NCI-H2196 (cell line): ENCODE data around the gene PCTP.

Experiments
- DNase-seq: peaks from one replicate; lab custom pipeline; 2025; ENCODE audit not compliant: unreplicated experiment; lab: John Stamatoyannopoulos, UW

PCTP gene

DNA sequence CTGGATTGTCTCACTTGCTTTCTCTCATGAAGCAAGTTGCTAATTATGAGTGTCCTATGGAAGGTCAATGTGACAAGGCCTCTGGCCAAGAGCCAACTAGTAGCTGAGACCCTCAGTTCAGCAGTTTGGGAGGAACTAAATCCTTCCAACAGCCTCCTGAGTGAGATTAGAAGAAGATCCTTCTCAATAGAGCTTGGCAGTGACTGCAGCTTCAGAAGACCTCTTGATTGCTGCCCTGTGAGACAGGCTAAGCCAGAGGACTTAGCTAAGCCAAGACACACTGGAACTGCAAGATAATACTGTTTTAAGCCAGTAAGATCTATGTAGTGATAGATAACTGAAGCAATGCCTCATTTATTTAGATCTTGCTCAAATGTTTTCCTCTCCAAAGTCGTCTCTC, 34.3 kb downstream of the PCTP start:
- DNase-seq: no peak

- DNase-seq: no peak
These were observed 42.4 kb downstream of the PCTP start for GRCh38 chr17:55793272-55793671.

DNA sequence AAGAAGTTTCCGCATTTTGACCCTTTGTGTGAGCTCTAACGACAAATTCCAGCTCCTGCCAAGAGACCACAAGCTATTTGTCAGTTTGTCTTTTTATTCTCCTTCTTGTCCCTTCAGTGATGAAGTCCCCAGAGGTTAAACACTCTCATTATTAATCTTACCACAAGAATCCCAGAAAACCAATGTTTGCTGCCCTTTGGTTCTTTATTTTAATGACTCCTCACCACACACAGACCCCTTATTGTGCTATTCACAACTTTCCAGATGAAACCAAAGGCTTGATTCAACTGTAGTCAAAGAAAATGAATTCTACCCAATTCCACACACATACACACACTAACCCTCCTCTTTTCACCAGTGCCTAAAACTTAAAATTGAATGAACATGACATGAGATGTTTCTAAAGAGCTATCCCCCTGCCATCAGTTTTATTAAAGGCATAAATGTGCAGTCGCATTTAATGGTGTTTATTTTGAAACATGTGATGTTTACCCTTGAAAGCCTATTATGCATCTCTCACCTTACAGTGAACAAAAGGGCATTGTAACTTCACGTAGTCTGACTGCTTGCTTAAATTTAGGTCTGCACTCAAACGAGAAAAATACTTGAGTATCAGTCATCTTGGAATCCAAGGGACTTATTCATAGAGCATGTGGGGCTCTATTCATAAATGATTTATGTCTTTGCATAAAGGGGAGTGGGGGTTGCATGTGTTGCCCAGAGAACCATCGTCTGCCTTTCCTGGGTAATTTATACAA, 44.1 kb downstream of the PCTP start:
- no peak for DNase-seq

- no peak for DNase-seq
These were observed 56.1 kb downstream of the PCTP start for GRCh38 chr17:55806745-55807495.

DNA sequence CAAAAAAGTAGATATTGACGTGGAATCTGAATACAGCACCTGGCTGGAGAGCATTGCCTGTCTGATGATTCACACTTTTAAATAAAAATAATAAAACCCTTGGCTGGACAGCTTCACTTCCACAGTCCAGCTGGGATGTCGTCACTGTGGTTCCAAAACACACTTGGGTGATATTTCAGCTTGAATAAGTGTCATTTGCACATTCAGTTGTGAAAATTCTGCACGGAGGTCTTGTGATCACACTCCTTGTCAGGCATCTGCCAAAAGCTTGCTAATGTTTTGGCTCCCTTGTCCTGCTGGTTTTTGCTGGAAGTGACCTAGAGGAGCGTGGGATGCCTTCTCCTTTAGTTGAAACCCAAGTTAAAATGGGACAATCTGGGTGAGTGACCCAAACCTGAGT, 60.7 kb downstream of the PCTP start:
- no peak for DNase-seq

DNA sequence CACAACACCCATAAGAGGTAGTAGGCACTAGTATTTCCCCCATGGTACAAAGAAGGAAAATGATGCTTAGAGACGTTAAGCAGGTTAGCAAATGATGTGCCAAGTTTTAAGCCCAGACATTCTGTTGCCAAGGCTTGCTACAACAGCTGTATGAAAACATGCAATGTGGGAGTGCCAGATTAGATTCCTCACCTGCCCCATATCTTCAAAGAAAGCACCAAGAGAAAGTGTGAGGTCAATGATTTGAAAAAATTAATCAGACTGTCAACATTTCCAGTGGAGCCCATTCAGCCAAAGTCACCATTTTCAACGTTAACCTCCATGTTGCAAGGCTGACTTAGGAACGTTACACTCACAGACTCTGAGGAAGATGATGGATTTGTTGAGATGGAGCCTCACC, 61.5 kb downstream of the PCTP start:
- DNase-seq: no peak

DNA sequence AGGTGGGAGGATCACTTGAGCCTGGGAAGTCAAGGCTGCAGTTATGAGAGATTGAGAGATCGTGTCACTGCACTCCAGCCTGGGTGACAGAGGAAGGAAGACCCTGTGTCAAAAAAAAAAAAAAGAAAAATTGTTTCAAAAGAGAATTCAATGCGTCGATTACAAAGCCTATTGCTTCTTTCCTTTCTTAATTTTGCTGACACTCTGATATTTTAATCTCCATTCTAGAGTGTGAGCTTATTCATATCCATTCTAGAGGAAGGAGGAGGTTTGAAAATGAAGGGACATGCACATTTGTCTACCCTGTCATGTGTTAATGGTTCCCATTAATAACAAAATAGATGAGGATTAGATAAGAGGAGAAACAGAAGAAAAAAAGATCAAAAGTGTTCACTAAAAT, 63.1 kb downstream of the PCTP start:
- DNase-seq: no peak

DNA sequence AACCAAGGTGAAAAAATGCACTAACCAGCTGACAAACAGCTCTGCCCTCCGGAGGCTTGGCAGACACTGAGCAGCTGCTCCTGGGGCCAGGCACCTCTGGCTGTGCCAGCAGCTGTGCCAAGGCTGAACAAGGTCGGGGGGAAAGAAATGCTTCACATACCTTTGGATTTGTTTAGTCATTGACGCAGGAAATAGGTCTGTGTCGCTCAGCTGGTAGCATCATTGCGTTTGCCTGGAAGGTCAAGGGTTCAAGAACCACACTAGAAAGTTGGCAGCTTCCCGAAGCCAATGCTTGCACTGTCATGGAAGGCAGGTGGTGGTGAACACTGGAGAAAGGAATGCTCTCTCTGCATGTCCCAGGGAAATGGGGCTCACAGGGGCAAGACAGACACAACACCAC, 63.5 kb downstream of the PCTP start:
- DNase-seq: no peak

GRCh38 chr17:55816532-55817396, 65.9 kb downstream of the PCTP start:
- DNase-seq: no peak

DNA sequence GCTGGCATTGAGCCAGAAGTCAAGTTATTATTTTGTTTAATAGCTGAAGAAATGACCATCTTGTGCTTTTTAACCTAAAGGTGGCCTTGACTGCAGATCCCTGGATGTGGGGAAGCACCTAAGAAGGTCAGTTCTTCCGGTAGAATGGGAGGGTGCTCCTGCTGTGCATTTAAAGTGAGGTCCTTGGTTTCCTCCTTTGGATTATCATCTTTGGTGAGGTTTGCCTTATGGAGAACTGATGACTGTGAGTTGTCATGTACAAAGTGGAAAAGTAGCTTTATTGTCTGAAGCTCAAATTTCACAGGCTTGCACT, 66.5 kb downstream of the PCTP start:
- no peak for DNase-seq

- DNase-seq: no peak
These were observed 67.2 kb downstream of the PCTP start for GRCh38 chr17:55818026-55818425.

- DNase-seq: no peak
These were observed 67.9 kb downstream of the PCTP start for GRCh38 chr17:55818451-55819375.

GRCh38 chr17:55820675-55821074, 69.8 kb downstream of the PCTP start:
- DNase-seq: no peak

DNA sequence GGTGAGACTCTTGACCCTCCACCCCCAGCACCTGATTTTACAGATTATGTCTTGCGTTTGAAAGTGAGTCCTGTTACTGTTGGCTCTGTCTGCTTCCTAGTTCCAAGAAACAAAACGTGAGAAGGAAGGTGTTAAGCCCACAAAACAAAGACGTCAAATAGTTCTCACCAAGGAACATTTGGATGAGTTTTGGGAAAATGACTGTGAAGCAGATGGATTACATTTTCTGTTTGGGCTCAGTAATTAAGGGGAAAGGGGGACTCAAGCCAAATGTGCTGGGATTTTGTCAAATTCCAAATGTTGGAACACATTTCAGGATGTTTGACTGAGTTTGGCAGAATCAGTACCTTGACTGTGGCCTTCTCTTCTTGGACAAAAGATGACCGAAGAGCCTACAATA, 71.2 kb downstream of the PCTP start:
- no peak for DNase-seq

DNA sequence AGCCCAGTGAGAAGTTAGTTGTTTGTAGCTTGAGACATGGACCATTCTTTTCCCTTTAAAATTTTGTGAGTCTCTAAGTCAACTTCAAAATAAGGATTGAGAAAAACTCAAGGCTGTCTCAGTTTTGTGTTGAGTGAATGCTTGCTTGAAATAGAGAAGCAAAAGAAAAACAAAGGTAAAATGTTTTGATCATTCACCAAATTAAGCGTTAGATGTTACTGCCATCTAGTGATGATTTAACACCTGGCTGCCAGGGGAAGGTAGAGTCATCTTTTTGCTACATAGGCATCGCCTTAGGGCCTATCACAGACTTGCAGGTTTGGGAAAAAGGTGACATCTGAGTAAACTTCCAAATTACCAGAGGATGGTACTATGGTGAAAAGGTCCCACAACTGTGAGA, 74.4 kb downstream of the PCTP start:
- DNase-seq: no peak
